GM12878 (cell line): ENCODE data around the gene GEMIN5. TPM values are rescaled to one million over a fixed set of nuclear protein-coding genes. Genes with fewer than 3 reads are reported as not detected.

Source experiments
- ATAC-seq: fragments of 200-7000 bp; cut with Tn5 transposase; 3 replicates; pipeline ENCODE4 v1.9.1; 2020; ENCODE audit warnings: mild to moderate bottlenecking, moderate library complexity
- BruUV-seq: library from RNA; stranded (reverse); fragments of 400-500 nt; replicated peaks from 2 replicates; lab custom pipeline; 2021; lab: Mats Ljungman, UMichigan
- CTCF ChIA-PET: fragments of 300-600 bp; sonication (Branson Sonifier 250); formaldehyde crosslinking; extraction: SDS; loops from one replicate; lab custom pipeline; 2021; ENCODE audit warnings: inconsistent platforms; lab: Yijun Ruan, JAX
- POLR2A ChIA-PET: fragments of 350-600 bp; formaldehyde crosslinking; extraction: SDS; loops from one replicate; lab custom pipeline; 2021; ENCODE audit warnings: inconsistent platforms; lab: Charles Lee
- RAD21 ChIA-PET: fragments of 300-600 bp; sonication (Branson Sonifier 250); formaldehyde crosslinking; loops from one replicate; lab custom pipeline; 2023; ENCODE audit warnings: antibody characterized with exemption; ENCODE audit not compliant: unreplicated experiment; lab: Charles Lee
- SMC1A ChIA-PET: fragments of 300-600 bp; sonication (Branson Sonifier 250); formaldehyde crosslinking; loops from one replicate; lab custom pipeline; 2023; ENCODE audit not compliant: unreplicated experiment, uncharacterized antibody; lab: Charles Lee
- DNase-seq: peaks from one replicate; pipeline ENCODE4 v3.0.0-alpha.2; 2011; ENCODE audit warnings: low read depth, low spot score
- FAIRE-seq: peaks from 3 replicates; lab custom pipeline; 2011; peaks lifted over from hg19 to GRCh38; lab: Jason Lieb, UNC
- H2AFZ ChIP-seq: 2 replicates; pipeline ENCODE4 v1.6.0; 2011; ENCODE audit warnings: low read depth, low read length, control low read depth; ENCODE audit not compliant: control insufficient read depth
- H3K27ac ChIP-seq: 2 replicates; pipeline ENCODE4 v1.5.1; 2011; ENCODE audit warnings: control low read depth; ENCODE audit not compliant: control insufficient read depth, insufficient read depth
- H3K27me3 ChIP-seq, 2 experiments: replicated peaks in 1 of 2; 2 replicates each; pipeline versions ENCODE4 v1.6.0 to v1.6.1; 2011; ENCODE audit warnings: low read length in 1 of 2; ENCODE audit not compliant: control insufficient read depth in 2 of 2, insufficient read depth in 2 of 2
- H3K36me3 ChIP-seq, 2 experiments: 2 replicates each; pipeline ENCODE4 v1.5.1; 2011; ENCODE audit warnings: low read length in 1 of 2; ENCODE audit not compliant: control insufficient read depth in 2 of 2, insufficient read depth in 2 of 2
- H3K4me1 ChIP-seq: 2 replicates; pipeline ENCODE4 v1.6.1; 2011; ENCODE audit warnings: mild to moderate bottlenecking, low read length, moderate library complexity, mixed read lengths; ENCODE audit not compliant: control insufficient read depth, insufficient read depth
- H3K4me2 ChIP-seq: 2 replicates; pipeline ENCODE4 v1.6.0; 2011; ENCODE audit warnings: control low read depth; ENCODE audit not compliant: control insufficient read depth, insufficient read depth
- H3K4me3 ChIP-seq: fragments of 200-600 bp; sonication (generic); 2 replicates; pipeline ENCODE4 v1.5.1; 2016
- H3K79me2 ChIP-seq: 2 replicates; pipeline ENCODE4 v1.6.0; 2011; ENCODE audit warnings: low read length; ENCODE audit not compliant: control insufficient read depth, insufficient read depth
- H3K9ac ChIP-seq: 2 replicates; pipeline ENCODE4 v1.8.0; 2011; ENCODE audit warnings: low read length, control low read depth, mixed read lengths; ENCODE audit not compliant: control insufficient read depth, insufficient read depth
- H3K9me3 ChIP-seq: replicated peaks from 3 replicates; pipeline ENCODE4 v1.5.1; 2011; ENCODE audit warnings: mild to moderate bottlenecking, low read length; ENCODE audit not compliant: control insufficient read depth, insufficient read depth
- H4K20me1 ChIP-seq: 2 replicates; pipeline ENCODE4 v1.6.0; 2011; ENCODE audit not compliant: control insufficient read depth, insufficient read depth
- BRCA1 ChIP-seq: IDR thresholded peaks from 2 replicates; pipeline ENCODE4 v1.6.1; 2011; ENCODE audit warnings: low read depth, low read length, improper control_type of control experiment
- CBFB ChIP-seq: IDR thresholded peaks from 2 replicates; pipeline ENCODE4 v1.6.1; 2016; ENCODE audit warnings: antibody characterized with exemption, low read depth
- ESRRA ChIP-seq: IDR thresholded peaks from 2 replicates; pipeline ENCODE4 v1.6.1; 2012; ENCODE audit warnings: mild to moderate bottlenecking, low read length, improper control_type of control experiment
- FOXK2 ChIP-seq: fragments of 450-650 bp; IDR thresholded peaks from 2 replicates; pipeline ENCODE4 v1.6.1; 2017; ENCODE audit warnings: mild to moderate bottlenecking, moderate library complexity
- FOXM1 ChIP-seq: IDR thresholded peaks from 2 replicates; pipeline ENCODE4 v1.6.1; 2012; ENCODE audit warnings: low read depth, mild to moderate bottlenecking, inconsistent platforms, low read length, moderate library complexity
- HDAC6 ChIP-seq: fragments of 200-600 bp; sonication (generic); IDR thresholded peaks from one replicate; pipeline ENCODE4 v1.8.0; 2017; ENCODE audit warnings: antibody characterized with exemption; ENCODE audit not compliant: unreplicated experiment
- IKZF1 ChIP-seq: fragments of 450-650 bp; conservative IDR thresholded peaks from 2 replicates; pipeline ENCODE4 v1.6.1; 2017; ENCODE audit warnings: antibody characterized with exemption, mild to moderate bottlenecking
- JUND ChIP-seq: IDR thresholded peaks from 2 replicates; pipeline ENCODE4 v1.6.1; 2012; ENCODE audit warnings: low read depth, mild to moderate bottlenecking, low read length, improper control_type of control experiment, moderate library complexity
- KLF5 ChIP-seq: fragments of 450-650 bp; IDR thresholded peaks from 2 replicates; pipeline ENCODE4 v1.6.1; 2014; ENCODE audit warnings: mild to moderate bottlenecking; ENCODE audit not compliant: partially characterized antibody
- MYB ChIP-seq: fragments of 150-350 bp; IDR thresholded peaks from 2 replicates; pipeline ENCODE4 v1.6.1; 2014; ENCODE audit warnings: mild to moderate bottlenecking, low read depth, low read length, borderline replicate concordance
- NR2C2 ChIP-seq: IDR thresholded peaks from 2 replicates; pipeline ENCODE4 v1.6.1; 2011; ENCODE audit warnings: borderline replicate concordance, low read depth; ENCODE audit not compliant: control insufficient read depth, insufficient read length
- PML ChIP-seq: IDR thresholded peaks from 2 replicates; pipeline ENCODE4 v1.6.1; 2012; ENCODE audit warnings: low read length, inconsistent platforms
- SPI1 ChIP-seq: IDR thresholded peaks from 2 replicates; pipeline ENCODE4 v1.6.1; 2011; ENCODE audit warnings: low read depth, mild to moderate bottlenecking, low read length, moderate library complexity, borderline replicate concordance; ENCODE audit not compliant: insufficient read depth
- WRNIP1 ChIP-seq: IDR thresholded peaks from 2 replicates; pipeline ENCODE4 v1.6.1; 2011; ENCODE audit warnings: low read depth, low read length, improper control_type of control experiment, borderline replicate concordance
- ZNF217 ChIP-seq: fragments of 450-650 bp; IDR thresholded peaks from 2 replicates; pipeline ENCODE4 v1.6.1; 2017; ENCODE audit warnings: antibody characterized with exemption, mild to moderate bottlenecking
- WGBS: methylation state at CpG from one replicate; pipeline ENCODE4 v1.1.6; 2016; ENCODE audit warnings: low lambda C conversion rate; ENCODE audit not compliant: insufficient replicate concordance, insufficient coverage; ENCODE audit errors: missing lambda C conversion rate; 5-methylcytosine and 5-hydroxymethylcytosine counted together
- in situ Hi-C: fragments of 300-500 bp; cut with MboI; formaldehyde crosslinking; loops from 9 replicates; pipeline ENCODE4 v1.14.3; 2018; ENCODE audit warnings: mixed read lengths
- intact Hi-C: fragments of 100-400 bp; cut with micrococcal nuclease; formaldehyde crosslinking; loops from one replicate; pipeline ENCODE4 v1.14.2; 2022; ENCODE audit not compliant: unreplicated experiment
- polyA plus RNA-seq, 11 experiments: library from polyadenylated mRNA; depleted of rRNA in 4 of 11; unstranded in 6 of 11; stranded (reverse) in 5 of 11; fragments of >200 nt; fragmentation: Nextera tagmentation in 4 of 11; fragmentation: Illumina TruSeq in 1 of 11; extraction: Ambion mirVana in 4 of 11; extraction: Trizol in 1 of 11; gene quantifications; 1 replicate in 1 of 11; 2 replicates in 10 of 11; pipeline versions ENCODE4 v1.2.1 to v1.2.3, GENCODE V29; 2011 to 2016; ENCODE audit warnings: inconsistent platforms in 2 of 11, missing spikeins in 2 of 11, low read depth in 1 of 11
- total RNA-seq, 4 experiments: library from RNA; depleted of rRNA in 3 of 4; stranded (reverse); fragments of >200 nt in 3 of 4; fragmentation: Illumina TruSeq in 1 of 4; extraction: Trizol in 1 of 4; gene quantifications; 2 replicates each; pipeline versions ENCODE4 v1.2.1 to v1.2.3, GENCODE V29; 2013 to 2021
- TF ChIP-seq, protein P1 (sequence below): fragments of 450-650 bp; IDR thresholded peaks from 2 replicates; pipeline ENCODE4 v1.6.1; 2018; ENCODE audit warnings: mild to moderate bottlenecking, low read depth, moderate library complexity; ENCODE audit not compliant: partially characterized antibody
- TF ChIP-seq, protein P2 (sequence below): fragments of 450-650 bp; formaldehyde crosslinking; IDR thresholded peaks from 2 replicates; pipeline ENCODE4 v1.4.0; 2020; ENCODE audit warnings: mild to moderate bottlenecking, moderate library complexity

Gene GEMIN5
- total and polyA plus RNA-seq, 10 of the 15 experiments (the other 5 are each of a cell fraction or from before 2014, with no cell fraction given), result 6.3 to 29.8 (median 23.3) TPM

GRCh38 chr5:154841273-154841661 is 96.7 kb downstream of the GEMIN5 start (continued):
- TF ChIP-seq, protein P1, sequence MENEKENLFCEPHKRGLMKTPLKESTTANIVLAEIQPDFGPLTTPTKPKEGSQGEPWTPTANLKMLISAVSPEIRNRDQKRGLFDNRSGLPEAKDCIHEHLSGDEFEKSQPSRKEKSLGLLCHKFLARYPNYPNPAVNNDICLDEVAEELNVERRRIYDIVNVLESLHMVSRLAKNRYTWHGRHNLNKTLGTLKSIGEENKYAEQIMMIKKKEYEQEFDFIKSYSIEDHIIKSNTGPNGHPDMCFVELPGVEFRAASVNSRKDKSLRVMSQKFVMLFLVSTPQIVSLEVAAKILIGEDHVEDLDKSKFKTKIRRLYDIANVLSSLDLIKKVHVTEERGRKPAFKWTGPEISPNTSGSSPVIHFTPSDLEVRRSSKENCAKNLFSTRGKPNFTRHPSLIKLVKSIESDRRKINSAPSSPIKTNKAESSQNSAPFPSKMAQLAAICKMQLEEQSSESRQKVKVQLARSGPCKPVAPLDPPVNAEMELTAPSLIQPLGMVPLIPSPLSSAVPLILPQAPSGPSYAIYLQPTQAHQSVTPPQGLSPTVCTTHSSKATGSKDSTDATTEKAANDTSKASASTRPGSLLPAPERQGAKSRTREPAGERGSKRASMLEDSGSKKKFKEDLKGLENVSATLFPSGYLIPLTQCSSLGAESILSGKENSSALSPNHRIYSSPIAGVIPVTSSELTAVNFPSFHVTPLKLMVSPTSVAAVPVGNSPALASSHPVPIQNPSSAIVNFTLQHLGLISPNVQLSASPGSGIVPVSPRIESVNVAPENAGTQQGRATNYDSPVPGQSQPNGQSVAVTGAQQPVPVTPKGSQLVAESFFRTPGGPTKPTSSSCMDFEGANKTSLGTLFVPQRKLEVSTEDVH, result no peak
- TF ChIP-seq IKZF1 (no peak), ESRRA (no peak)

- ATAC-seq, result no peak
- TF ChIP-seq HDAC6, result no peak
- no peak for TF ChIP-seq JUND
- TF ChIP-seq BRCA1, result no peak
- TF ChIP-seq MYB, result no peak
- TF ChIP-seq KLF5, result no peak
- no peak for TF ChIP-seq FOXK2
- TF ChIP-seq WRNIP1, result no peak
- TF ChIP-seq SPI1, result no peak
- no peak for TF ChIP-seq NR2C2
- TF ChIP-seq CBFB, result no peak
- TF ChIP-seq, protein P2, sequence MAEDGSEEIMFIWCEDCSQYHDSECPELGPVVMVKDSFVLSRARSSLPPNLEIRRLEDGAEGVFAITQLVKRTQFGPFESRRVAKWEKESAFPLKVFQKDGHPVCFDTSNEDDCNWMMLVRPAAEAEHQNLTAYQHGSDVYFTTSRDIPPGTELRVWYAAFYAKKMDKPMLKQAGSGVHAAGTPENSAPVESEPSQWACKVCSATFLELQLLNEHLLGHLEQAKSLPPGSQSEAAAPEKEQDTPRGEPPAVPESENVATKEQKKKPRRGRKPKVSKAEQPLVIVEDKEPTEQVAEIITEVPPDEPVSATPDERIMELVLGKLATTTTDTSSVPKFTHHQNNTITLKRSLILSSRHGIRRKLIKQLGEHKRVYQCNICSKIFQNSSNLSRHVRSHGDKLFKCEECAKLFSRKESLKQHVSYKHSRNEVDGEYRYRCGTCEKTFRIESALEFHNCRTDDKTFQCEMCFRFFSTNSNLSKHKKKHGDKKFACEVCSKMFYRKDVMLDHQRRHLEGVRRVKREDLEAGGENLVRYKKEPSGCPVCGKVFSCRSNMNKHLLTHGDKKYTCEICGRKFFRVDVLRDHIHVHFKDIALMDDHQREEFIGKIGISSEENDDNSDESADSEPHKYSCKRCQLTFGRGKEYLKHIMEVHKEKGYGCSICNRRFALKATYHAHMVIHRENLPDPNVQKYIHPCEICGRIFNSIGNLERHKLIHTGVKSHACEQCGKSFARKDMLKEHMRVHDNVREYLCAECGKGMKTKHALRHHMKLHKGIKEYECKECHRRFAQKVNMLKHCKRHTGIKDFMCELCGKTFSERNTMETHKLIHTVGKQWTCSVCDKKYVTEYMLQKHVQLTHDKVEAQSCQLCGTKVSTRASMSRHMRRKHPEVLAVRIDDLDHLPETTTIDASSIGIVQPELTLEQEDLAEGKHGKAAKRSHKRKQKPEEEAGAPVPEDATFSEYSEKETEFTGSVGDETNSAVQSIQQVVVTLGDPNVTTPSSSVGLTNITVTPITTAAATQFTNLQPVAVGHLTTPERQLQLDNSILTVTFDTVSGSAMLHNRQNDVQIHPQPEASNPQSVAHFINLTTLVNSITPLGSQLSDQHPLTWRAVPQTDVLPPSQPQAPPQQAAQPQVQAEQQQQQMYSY (CRISPR knock-in tag), result no peak
- no peak for TF ChIP-seq PML
- no peak for TF ChIP-seq FOXM1
- TF ChIP-seq ZNF217, result no peak
These were observed 97.4 kb downstream of the GEMIN5 start for GRCh38 chr5:154840435-154841272.

More at GRCh38 chr5:154840435-154841272, 97.4 kb downstream of the GEMIN5 start:
- Histone ChIP-seq H3K4me2 (no peak overlapping the region), H4K20me1 (no peaks in the 10 kb centered on the region), H3K79me2 (no peaks in the 10 kb centered on the region), H3K36me3 (no peaks in the 10 kb centered on the region; a peak in 1 of 4 replicates), H3K9ac (no peak overlapping the region), H3K27ac (no peak overlapping the region), H3K4me1 (no peaks in the 10 kb centered on the region), H3K4me3 (no peak overlapping the region), H2AFZ (no peak overlapping the region), H3K27me3 (no peaks in the 10 kb centered on the region), H3K9me3 (no peaks in the 10 kb centered on the region)
- ChIA-PET SMC1A (interaction anchor here (0.7 to 1.2 kb wide), 2 partner anchors 20 to 151 kb away, joined by 3 read pairs; no protein-coding TSS in a partner anchor), POLR2A (no interaction called here), RAD21 (no interaction called here), CTCF (interaction anchor here (1.2 kb wide), 1 partner anchor 8 kb away, joined by 3 read pairs; no protein-coding TSS in a partner anchor)
- intact Hi-C loops, result no loop called here
- no TSS peak for BruUV-seq
- no peak for DNase-seq
- 91% methylated on average over 6 of the region's 6 CpGs for WGBS
- in situ Hi-C loops, result no loop called here
- FAIRE-seq, result no peak
